GM12872 (cell line): ENCODE data around the gene ZNF593.
A peak's percentile ranks its signal among the peaks of the same experiment; 100 is the strongest.

Source experiments
- TF ChIP-seq, protein P1 (sequence below): IDR thresholded peaks from 3 replicates; pipeline ENCODE4 v1.5.1; 2011; ENCODE audit warnings: low read depth, mild to moderate bottlenecking, low read length, moderate library complexity; ENCODE audit not compliant: insufficient read depth

ZNF593 gene

GRCh38 chr1:26138974-26139558 lies 30.6 kb upstream of the ZNF593 start:
- TF ChIP-seq, protein P1, sequence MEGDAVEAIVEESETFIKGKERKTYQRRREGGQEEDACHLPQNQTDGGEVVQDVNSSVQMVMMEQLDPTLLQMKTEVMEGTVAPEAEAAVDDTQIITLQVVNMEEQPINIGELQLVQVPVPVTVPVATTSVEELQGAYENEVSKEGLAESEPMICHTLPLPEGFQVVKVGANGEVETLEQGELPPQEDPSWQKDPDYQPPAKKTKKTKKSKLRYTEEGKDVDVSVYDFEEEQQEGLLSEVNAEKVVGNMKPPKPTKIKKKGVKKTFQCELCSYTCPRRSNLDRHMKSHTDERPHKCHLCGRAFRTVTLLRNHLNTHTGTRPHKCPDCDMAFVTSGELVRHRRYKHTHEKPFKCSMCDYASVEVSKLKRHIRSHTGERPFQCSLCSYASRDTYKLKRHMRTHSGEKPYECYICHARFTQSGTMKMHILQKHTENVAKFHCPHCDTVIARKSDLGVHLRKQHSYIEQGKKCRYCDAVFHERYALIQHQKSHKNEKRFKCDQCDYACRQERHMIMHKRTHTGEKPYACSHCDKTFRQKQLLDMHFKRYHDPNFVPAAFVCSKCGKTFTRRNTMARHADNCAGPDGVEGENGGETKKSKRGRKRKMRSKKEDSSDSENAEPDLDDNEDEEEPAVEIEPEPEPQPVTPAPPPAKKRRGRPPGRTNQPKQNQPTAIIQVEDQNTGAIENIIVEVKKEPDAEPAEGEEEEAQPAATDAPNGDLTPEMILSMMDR: no peak

GRCh38 chr1:26142159-26142558 lies 27.5 kb upstream of the ZNF593 start:
- TF ChIP-seq, protein P1: no peak

- TF ChIP-seq, protein P1: peak; percentile 79
Measured at GRCh38 chr1:26145041-26145959, 24.4 kb upstream of the ZNF593 start.

GRCh38 chr1:26145960-26146294 lies 23.8 kb upstream of the ZNF593 start:
- TF ChIP-seq, protein P1: no peak

DNA sequence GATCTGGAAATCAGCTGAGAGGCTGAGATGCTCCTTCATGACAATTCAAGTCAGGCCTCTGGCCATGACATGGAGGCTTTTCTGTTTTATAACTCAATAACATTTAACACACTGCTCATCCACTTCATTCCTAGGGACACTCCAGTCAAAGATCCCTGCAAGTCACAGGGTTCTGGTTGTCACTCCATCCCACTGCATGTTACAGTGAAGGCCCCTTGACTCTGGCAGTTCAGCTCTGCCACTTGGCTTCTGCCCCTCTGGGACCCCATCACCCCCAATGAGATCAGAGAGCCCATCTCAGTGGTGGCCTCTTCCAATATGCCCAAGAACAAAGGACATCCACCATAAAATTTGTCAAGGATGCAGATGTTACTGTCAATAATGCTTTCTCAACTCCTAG lies 20.8 kb upstream of the ZNF593 start:
- TF ChIP-seq, protein P1: no peak

DNA sequence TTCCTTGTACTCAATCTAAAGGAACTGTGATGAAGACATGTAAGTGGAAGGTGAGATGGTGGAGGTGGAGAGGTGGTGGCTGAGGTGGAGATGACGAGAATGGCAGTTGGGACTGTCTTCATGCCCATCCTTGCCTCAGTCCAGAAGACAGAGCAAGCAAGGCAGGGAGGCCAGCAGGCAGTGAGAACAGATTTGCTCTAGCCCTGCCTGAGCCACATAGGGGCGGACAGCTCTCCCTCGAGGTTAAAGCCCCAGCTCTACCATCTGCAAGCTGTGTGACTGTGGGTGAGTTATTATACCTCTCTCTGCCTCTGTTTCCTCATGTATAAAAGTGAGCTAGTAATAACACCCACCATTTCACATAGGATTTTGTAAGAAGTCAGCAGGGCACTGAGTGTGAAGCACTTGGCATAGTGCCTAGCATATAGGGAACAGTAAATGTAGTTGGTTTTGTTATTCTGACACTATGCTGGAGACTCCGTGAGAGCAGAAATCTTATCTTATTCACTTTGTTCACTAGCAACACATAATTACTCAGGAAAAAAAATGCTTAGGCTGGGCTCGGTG lies 15.7 kb upstream of the ZNF593 start:
- TF ChIP-seq, protein P1: no peak

DNA sequence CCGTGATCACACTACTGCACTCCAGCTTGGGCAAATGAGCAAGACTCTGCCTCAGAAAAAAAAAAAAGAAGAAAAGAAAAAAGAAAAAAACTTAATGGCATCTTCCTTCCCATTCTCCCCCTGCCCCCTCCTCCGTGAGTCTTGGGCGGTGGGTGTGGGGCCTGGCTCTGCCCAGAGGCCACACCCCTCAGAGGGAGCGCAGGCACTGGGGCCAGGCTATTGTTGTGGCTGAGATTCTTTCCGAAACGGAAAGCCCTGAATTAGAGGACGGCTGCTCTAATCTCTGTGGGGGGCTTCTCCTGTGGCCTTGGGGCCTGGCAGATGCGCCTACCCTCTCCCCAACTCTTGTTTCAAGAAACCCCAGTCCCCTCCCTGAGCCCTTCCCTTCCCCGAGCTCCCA lies 15.0 kb upstream of the ZNF593 start:
- TF ChIP-seq, protein P1: no peak
